ENCODE results near the gene AKAP13. TPM values are rescaled to one million over a fixed set of nuclear protein-coding genes. Genes with fewer than 3 reads are reported as not detected.

AKAP13 gene
- total RNA-seq, 1 experiment from 2014 or later, result 47.3 TPM

- peaks cover 5 to 14% (median 12%) of the 10 kb centered on the region in 3 experiments; a peak in 6 of 7 replicates for H3K36me3 Mint-ChIP-seq (ENCODE audit: insufficient read depth in 1 of 3, low read depth in 3 of 3)
- peaks cover 4% of the 10 kb centered on the region for H3K79me1 ChIP-seq (ENCODE audit: insufficient read depth, low read depth, low read length, poor library complexity, severe bottlenecking)
- no peak overlapping the region for H3T11ph ChIP-seq (ENCODE audit: low read length)
- H4K20me1 ChIP-seq (ENCODE audit: control insufficient read depth, insufficient read depth, insufficient read length), result no peaks in the 10 kb centered on the region
- no peaks in the 10 kb centered on the region; the same call in 1 of the 2 replicates for H3K27me3 Mint-ChIP-seq (ENCODE audit: low read depth)
- H3K4me1 Mint-ChIP-seq, result peaks cover 17 to 29% of the 10 kb centered on the region in 2 experiments
- no peak overlapping the region for H3K18ac ChIP-seq (ENCODE audit: insufficient read length, low read depth, low read length)
- no peak overlapping the region for H3K4me2 ChIP-seq (ENCODE audit: insufficient read depth, insufficient read length, low read length)
- H3K27ac Mint-ChIP-seq, result no peak overlapping the region
- no peak overlapping the region for H4K91ac ChIP-seq (ENCODE audit: insufficient read length, low read depth, low read length)
- H2AK5ac ChIP-seq (ENCODE audit: insufficient read length, low read length), result no peak overlapping the region
- H2BK12ac ChIP-seq (ENCODE audit: insufficient read length, low read depth, low read length), result no peak overlapping the region
- H2AFZ ChIP-seq (ENCODE audit: low read length), result no peak overlapping the region
- no peak overlapping the region for H2BK120ac ChIP-seq (ENCODE audit: low read depth, low read length, poor library complexity, severe bottlenecking)
- H3K9me3 ChIP-seq (ENCODE audit: control insufficient read depth, low read depth, low read length), result no peaks in the 10 kb centered on the region
- H3K27me3 ChIP-seq (ENCODE audit: insufficient read depth, low read length), result no peaks in the 10 kb centered on the region; the same call in 1 of the 2 replicates
- H3K27ac ChIP-seq (ENCODE audit: insufficient read length, low read depth, low read length), result no peak overlapping the region
- H3K9ac ChIP-seq (ENCODE audit: extremely low read depth, insufficient read length, low read length), result no peak overlapping the region
- no CpG with 5 or more reads among the region's 3 CpGs for WGBS (ENCODE audit: extremely low coverage, insufficient read length, low lambda C conversion rate)
- no peak overlapping the region for H3K23ac ChIP-seq (ENCODE audit: insufficient read length, low read depth, low read length)
- H3K56ac ChIP-seq (ENCODE audit: insufficient read length, low read depth, low read length), result no peak overlapping the region
- no peak overlapping the region for H2BK15ac ChIP-seq (ENCODE audit: low read depth, low read length)
- no peak for DNase-seq
- no peaks in the 10 kb centered on the region for H3K23me2 ChIP-seq (ENCODE audit: insufficient read length, low read depth, low read length, poor library complexity, severe bottlenecking)
- H4K5ac ChIP-seq (ENCODE audit: insufficient read length, low read depth, low read length), result no peak overlapping the region
- no peaks in the 10 kb centered on the region for H3K79me2 ChIP-seq (ENCODE audit: insufficient read depth, low read length)
- H3K14ac ChIP-seq (ENCODE audit: insufficient read depth, low read length), result no peak overlapping the region
- H3K4me3 Mint-ChIP-seq, result no peak overlapping the region
- H3K4ac ChIP-seq (ENCODE audit: low read depth, low read length), result no peak overlapping the region
- H2BK5ac ChIP-seq (ENCODE audit: insufficient read length, low read length), result no peak overlapping the region
- no peak overlapping the region for H4K8ac ChIP-seq (replicated peaks; ENCODE audit: insufficient read length, low read depth, low read length)
- no peaks in the 10 kb centered on the region for H3K9me3 Mint-ChIP-seq
- no peak for TF ChIP-seq CTCF (conservative IDR thresholded peaks at IDR 0.05)
- H3K4me1 ChIP-seq (ENCODE audit: insufficient read depth, low read length), result peaks cover 3% of the 10 kb centered on the region; the same call in 1 of the 2 replicates
- H2BK20ac ChIP-seq (ENCODE audit: low read depth, low read length, poor library complexity, severe bottlenecking), result no peak overlapping the region
These were observed 152.3 kb downstream of the AKAP13 start for GRCh38 chr15:85532689-85533088.
